Bronchial epithelial cell (primary cell): ENCODE results near the gene PTPRD. TPM values are rescaled to one million over a fixed set of nuclear protein-coding genes. Genes with fewer than 3 reads are reported as not detected.
A peak's percentile ranks its signal among the peaks of the same experiment; 100 is the strongest.

ENCODE experiments used
- DNase-seq: peaks from one replicate; pipeline ENCODE4 v3.0.0-alpha.2; 2010; ENCODE audit warnings: low read depth
- FAIRE-seq: peaks from 2 replicates; lab custom pipeline; 2011; peaks lifted over from hg19 to GRCh38; lab: Jason Lieb, UNC
- H3K27me3 ChIP-seq: 2 replicates; pipeline ENCODE4 v1.5.1; 2011; ENCODE audit warnings: low read length; ENCODE audit not compliant: control insufficient read depth, insufficient read depth
- H3K36me3 ChIP-seq: 2 replicates; pipeline ENCODE4 v1.5.1; 2011; ENCODE audit warnings: low read length; ENCODE audit not compliant: control insufficient read depth, insufficient read depth
- H3K4me3 ChIP-seq: 2 replicates; pipeline ENCODE4 v1.5.1; 2011; ENCODE audit warnings: mild to moderate bottlenecking, low read depth, low read length, control low read depth
- CTCF ChIP-seq: IDR thresholded peaks from 2 replicates; pipeline ENCODE4 v1.5.1; 2011; ENCODE audit warnings: mild to moderate bottlenecking, moderate library complexity, low read length, control low read depth, inconsistent platforms; ENCODE audit not compliant: insufficient read depth, severe bottlenecking
- total RNA-seq: library from RNA; depleted of rRNA; stranded (reverse); fragments of >200 nt; gene quantifications from 2 replicates; pipeline ENCODE4 v1.2.1, GENCODE V29; 2014

Gene PTPRD
- total RNA-seq, 1 donor from 2014 or later: 2.9 TPM

GRCh38 chr9:10614196-10614800 lies 1.5 kb upstream of the PTPRD start:
- no peak for FAIRE-seq
- peaks cover 12% of the 10 kb centered on the region for H3K27me3 ChIP-seq

GRCh38 chr9:10613419-10613818 lies 617 bp upstream of the PTPRD start:
- no peak for TF ChIP-seq CTCF
- DNase-seq (no peak), FAIRE-seq (no peak)
- H3K36me3 ChIP-seq: no peaks in the 10 kb centered on the region
- H3K4me3 ChIP-seq: peak overlapping the region; percentile 48
- H3K27me3 ChIP-seq: peaks cover 12% of the 10 kb centered on the region

More at GRCh38 chr9:10614196-10614800, 1.5 kb upstream of the PTPRD start:
- TF ChIP-seq CTCF: no peak
- Histone ChIP-seq H3K4me3 (no peak overlapping the region), H3K36me3 (no peaks in the 10 kb centered on the region)
- peak; percentile 25 for DNase-seq

GRCh38 chr9:10605388-10605787 lies 7.4 kb downstream of the PTPRD start:
- peak; percentile 35 for DNase-seq
- H3K27me3 ChIP-seq: no peaks in the 10 kb centered on the region
- no peak overlapping the region for H3K4me3 ChIP-seq
- no peak for FAIRE-seq
- TF ChIP-seq CTCF: no peak
- no peaks in the 10 kb centered on the region for H3K36me3 ChIP-seq

- no peaks in the 10 kb centered on the region for H3K36me3 ChIP-seq
- FAIRE-seq (no peak), DNase-seq (no peak)
- H3K4me3 ChIP-seq: no peak overlapping the region
- no peaks in the 10 kb centered on the region for H3K27me3 ChIP-seq
- no peak for TF ChIP-seq CTCF
These were observed 7.9 kb downstream of the PTPRD start for GRCh38 chr9:10604927-10605326.

GRCh38 chr9:10597801-10598200 lies 15.0 kb downstream of the PTPRD start:
- no peak for TF ChIP-seq CTCF
- H3K36me3 ChIP-seq: no peaks in the 10 kb centered on the region
- H3K27me3 ChIP-seq: no peaks in the 10 kb centered on the region
- no peak for DNase-seq
- H3K4me3 ChIP-seq: no peak overlapping the region
- no peak for FAIRE-seq

- FAIRE-seq (no peak), DNase-seq (no peak)
- Histone ChIP-seq H3K36me3 (no peaks in the 10 kb centered on the region), H3K4me3 (no peak overlapping the region), H3K27me3 (no peaks in the 10 kb centered on the region)
- no peak for TF ChIP-seq CTCF
These were observed 18.3 kb downstream of the PTPRD start for GRCh38 chr9:10594482-10594881.
